ENCODE measurements around the gene NEU3.

DNA sequence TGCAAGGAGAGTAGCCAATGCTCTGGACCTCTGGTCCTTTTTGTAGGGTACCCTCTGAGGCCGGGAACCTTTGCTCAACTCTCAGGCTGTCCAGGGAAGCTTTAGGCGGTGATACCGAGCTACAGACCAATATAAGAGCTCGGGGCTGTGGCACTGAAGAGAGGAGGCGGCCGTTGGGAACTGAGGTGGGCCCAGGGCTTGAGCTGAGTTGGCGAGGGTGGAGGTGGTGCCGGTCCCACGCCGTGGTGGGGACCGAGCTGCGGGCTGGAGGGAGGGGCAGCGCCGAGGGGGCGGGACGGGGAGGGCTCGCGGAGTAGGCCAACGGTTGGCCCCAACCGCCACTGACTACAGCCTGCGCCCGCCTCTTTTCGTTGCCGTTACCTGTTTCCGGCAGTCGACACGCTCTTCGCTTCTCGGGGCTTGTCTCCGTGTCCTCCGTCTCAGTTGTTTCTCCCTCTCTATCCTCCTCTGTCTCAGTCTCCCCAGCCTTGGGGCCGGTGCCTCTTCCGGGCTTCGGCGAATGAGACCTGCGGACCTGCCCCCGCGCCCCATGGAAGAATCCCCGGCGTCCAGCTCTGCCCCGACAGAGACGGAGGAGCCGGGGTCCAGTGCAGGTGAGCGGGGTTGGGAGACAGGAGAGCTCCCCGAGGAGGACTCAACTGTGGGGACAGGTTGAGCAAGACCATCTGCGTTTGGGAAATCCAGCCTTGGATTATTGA lies at the start of gene NEU3:
- no peak for TF ChIP-seq BHLHE40 (IDR thresholded peaks at IDR 0.05; ENCODE audit: low read depth, low read length)
- no peak for TF ChIP-seq CTCF (conservative IDR thresholded peaks at IDR 0.05; ENCODE audit: low read depth, low read length)
